NCI-H187 (cell line): ENCODE data around the gene CUX1.

ENCODE experiments used
- DNase-seq, 2 experiments: peaks; one replicate each; lab custom pipeline; 2025; lab: John Stamatoyannopoulos, UW

The CUX1 gene

GRCh38 chr7:102272075-102272916, 454.9 kb downstream of the CUX1 start:
- DNase-seq: no peak

DNA sequence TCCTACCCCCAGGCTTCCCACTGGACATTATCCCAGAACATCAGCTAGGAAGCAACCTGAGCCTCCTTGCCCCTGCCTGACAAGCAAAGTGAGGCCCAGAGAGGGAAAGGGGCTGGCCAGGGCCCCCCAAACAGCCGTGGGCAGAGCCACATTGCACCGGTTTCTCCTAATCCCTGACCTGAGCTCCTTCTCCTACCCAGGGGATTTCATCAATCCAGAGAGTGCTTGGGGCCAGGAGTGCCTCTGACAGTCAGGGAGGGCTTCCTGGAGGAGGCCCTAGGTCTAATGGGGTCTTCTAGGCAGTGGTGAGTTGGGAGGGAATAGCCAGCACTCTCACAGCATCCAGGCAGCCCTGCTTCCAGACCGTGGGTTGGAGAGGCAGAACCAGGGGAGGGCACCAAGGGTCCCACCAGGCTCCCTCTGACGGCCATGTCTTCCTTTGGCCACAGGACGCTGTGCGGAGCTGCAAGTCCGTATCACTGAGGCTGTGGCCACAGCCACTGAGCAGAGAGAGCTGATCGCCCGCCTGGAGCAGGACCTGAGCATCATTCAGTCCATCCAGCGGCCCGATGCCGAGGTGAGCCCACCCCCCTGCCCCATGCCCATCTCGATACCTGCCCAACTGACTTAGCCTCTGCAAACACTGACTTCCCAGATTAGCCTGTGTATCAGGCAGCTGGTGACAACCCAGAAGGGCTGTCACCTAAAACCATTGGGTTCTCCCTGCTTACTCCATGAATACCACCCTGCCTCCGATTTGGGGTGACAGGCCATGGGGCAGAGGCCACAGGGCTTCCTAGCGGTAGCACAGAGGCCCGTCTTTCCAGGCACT, 455.7 kb downstream of the CUX1 start:
- no peak for DNase-seq

DNA sequence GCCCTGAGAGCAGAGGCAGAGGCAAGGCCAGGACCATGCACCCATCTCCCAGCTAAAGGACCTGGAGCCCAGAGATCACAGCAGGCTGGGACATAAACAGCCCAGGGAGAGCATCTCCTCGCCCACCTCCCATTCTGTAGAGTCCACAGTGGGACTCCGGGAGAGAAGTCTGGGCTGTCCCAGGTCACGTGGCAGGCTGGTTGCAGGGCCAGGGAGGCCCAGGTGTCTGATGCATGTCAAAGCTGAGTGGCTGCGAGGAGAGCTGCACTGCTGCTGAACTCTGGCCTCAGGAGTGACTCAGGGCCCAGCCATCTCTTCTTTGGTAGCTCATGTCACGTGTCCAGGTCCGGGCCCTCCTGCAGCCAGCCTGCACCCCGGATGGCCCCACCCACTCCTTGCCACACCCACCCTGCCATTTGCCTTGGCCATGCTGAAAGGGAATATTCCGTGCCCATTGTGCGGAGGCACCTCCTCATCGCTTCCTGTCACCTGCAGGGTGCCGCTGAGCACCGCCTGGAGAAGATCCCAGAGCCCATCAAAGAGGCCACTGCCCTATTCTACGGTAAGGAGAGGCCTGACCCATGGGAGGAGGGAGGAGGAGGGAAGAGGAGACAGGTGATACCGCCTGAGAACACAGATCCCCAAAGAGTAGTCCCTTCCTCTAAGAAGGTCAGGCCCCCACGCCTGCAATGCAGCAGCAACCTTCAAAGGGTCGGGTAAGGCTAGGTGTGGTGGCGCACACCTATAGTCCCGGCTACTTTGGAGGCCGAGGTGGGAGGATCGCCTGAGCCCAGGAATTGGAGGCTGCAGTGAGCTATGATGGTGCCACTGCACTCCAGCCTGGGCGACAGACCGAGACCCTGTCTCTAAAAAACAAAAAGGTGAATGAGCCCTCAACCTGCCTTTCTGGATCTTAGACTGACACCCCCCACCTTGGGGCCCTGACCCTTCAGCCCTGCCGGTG, 456.6 kb downstream of the CUX1 start:
- no peak for DNase-seq

- DNase-seq: no peak
Observed at GRCh38 chr7:102275123-102275703, 457.8 kb downstream of the CUX1 start.

DNA sequence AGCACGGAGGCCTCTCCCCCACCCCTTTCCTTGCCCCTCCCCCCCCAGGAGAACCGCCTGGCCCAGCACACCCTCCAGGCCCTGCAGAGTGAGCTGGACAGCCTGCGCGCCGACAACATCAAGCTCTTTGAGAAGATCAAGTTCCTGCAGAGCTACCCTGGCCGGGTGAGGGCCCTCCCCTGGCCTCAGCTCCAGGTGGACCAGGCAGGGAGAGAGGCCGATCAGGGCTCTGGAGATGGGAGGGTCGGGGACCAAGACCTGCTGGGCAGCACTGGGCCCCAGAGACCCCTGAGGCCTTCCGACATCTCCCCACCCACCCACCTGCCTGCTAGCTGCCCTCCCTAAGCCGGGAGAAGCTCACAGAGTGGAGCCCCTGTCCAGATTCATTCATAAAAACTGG, 460.5 kb downstream of the CUX1 start:
- no peak for DNase-seq

GRCh38 chr7:102279537-102280400, 462.3 kb downstream of the CUX1 start:
- peak in 1 of 2 experiments; percentile 6 for DNase-seq

DNA sequence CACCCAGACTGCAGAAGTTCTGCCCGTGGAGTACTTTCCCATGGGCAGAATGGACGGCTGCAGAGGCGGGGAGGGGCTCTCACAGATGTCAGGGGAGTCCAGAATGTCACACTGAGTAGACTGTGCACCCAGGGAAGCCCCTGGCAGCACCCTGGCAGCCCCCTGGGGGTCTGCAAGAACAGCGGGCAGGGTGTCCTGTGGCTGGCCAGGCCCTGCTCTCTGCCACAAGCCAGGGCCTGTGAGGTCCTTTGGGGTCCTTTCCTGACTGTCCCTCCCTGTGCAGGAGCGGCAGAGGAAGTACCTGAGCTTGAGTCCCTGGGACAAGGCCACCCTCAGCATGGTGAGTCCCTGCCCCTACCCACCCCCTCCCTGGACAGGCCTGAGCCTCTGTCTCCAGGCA, 463.1 kb downstream of the CUX1 start:
- DNase-seq: no peak

DNA sequence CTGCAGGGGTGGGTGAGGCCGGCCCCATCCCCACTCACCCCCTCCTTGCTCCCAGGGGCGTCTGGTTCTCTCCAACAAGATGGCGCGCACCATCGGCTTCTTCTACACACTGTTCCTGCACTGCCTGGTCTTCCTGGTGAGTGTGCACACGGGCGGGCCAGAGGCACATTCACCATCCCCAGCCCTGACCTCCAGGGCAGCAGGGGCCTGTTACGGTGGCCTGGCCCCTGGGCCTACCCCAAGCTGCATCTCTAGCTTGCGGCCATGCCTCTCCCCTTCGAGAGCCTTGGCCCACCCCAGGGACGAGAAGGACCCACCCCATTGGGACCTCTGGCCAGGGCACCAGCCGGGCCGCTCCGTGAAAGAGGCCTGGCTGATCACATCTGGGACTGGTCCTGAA, 464.4 kb downstream of the CUX1 start:
- DNase-seq: no peak

DNA sequence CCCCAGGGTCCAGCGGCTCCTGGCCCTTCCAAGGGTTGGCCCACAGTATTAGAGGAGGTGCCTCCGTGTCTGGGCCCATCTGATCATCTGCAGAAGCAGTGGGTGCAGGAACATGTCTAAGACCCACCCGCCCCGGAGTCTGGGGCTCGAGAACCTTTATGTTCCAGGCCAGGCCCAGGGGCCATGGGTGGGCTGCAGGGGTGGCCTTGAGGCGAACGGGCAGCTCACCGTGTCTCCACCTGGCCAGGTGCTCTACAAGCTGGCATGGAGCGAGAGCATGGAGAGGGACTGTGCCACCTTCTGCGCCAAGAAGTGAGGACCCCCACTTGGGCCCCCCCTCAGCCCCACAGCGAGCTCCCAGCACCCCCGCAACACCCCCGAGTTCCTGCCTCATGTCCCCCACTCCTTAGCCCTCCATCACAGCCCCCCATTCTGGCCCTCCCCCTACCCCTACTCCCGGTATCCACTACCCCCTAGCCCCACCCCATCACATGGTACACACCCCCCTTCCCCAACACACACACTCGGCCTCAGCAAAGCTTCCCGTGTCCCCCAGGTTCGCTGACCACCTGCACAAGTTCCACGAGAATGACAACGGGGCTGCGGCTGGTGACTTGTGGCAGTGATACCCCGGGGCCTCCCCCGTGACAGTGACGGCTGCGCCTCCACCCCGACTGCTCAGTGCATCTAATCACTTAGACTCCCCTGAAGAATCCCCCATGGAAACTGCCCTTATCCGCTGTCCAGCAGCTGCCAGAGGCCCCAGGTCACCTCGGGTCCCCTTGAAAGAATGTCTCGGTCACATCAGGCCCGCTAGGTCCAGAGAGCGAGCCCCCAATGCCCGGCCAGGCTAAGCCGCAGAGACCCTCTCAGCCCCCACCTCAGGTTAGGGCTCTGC, 465.3 kb downstream of the CUX1 start:
- no peak for DNase-seq

GRCh38 chr7:102283477-102284189, 466.2 kb downstream of the CUX1 start:
- DNase-seq: no peak

- DNase-seq: no peak
Observed at GRCh38 chr7:102284399-102284798, 467.0 kb downstream of the CUX1 start.

- DNase-seq: no peak
Observed at GRCh38 chr7:102284891-102285539, 467.6 kb downstream of the CUX1 start.

GRCh38 chr7:102285540-102286236, 468.3 kb downstream of the CUX1 start:
- no peak for DNase-seq

GRCh38 chr7:102286237-102287110, 469.0 kb downstream of the CUX1 start, which contains the start of gene SH2B2:
TSS of gene SH2B2 (plus strand) at chr7:102286868. CDS start at chr7:102300551, 13,683 bp downstream.
- DNase-seq: peak in 1 of 2 experiments; percentile 37

- DNase-seq: peak in 1 of 2 experiments; percentile 9
Observed at GRCh38 chr7:102287111-102287980, 469.9 kb downstream of the CUX1 start.

DNA sequence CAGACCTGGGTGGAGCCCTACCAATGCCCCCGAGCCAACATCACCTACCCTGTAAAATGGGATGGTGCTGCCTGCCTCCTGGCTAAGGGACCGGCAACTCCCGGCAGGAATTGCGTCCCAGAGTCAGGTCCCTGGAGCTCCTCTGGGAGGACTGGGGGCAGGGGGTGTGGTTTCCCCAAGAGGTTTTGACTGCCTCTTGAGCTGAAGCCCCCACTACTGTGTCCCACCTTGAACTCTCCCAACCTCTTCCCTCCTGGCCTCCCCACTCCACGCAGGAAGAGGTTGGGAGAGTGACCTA, 470.5 kb downstream of the CUX1 start:
- DNase-seq: no peak
